ENCODE results near the gene PDE7B. TPM values are rescaled to one million over a fixed set of nuclear protein-coding genes. Genes with fewer than 3 reads are reported as not detected.

The PDE7B gene
- total and polyA plus RNA-seq, 2 experiments from 2014 or later, result 3.1 to 6.8 TPM

GRCh38 chr6:135939208-135939591 lies 87.7 kb downstream of the PDE7B start:
- H3K9me2 ChIP-seq (ENCODE audit: insufficient read depth), result no peaks in the 10 kb centered on the region
- TF ChIP-seq EZH2 (IDR thresholded peaks at IDR 0.05; ENCODE audit: insufficient read depth, poor library complexity, severe bottlenecking) (no peak), EZH2phosphoT487 (IDR thresholded peaks at IDR 0.05; ENCODE audit: insufficient read depth, low read depth) (no peak)
- no peak for DNase-seq
- H3K27me3 ChIP-seq (replicated peaks; ENCODE audit: insufficient read depth), result no peaks in the 10 kb centered on the region
- peaks cover 26% of the 10 kb centered on the region for H3F3A ChIP-seq (ENCODE audit: insufficient read depth)
- H3K4me2 ChIP-seq (ENCODE audit: unreplicated experiment), result no peak overlapping the region
- peaks cover 32% of the 10 kb centered on the region for H3K4me1 ChIP-seq (ENCODE audit: insufficient read depth)
- no peak overlapping the region for H3K9ac ChIP-seq
- WGBS, 2 experiments (ENCODE audit: low coverage in 1 of 2, low lambda C conversion rate in 2 of 2, missing lambda C conversion rate in 2 of 2), result 51 to 54% methylated on average over 7 of the region's 7 CpGs
- H3K79me2 ChIP-seq (ENCODE audit: insufficient read depth), result no peaks in the 10 kb centered on the region; the same call in 1 of the 2 replicates
- no peaks in the 10 kb centered on the region for H4K20me1 ChIP-seq (ENCODE audit: insufficient read depth)
- H3K36me3 ChIP-seq (ENCODE audit: low read depth), result no peaks in the 10 kb centered on the region
- H3K4me3 ChIP-seq, result no peak overlapping the region
- in situ Hi-C loops (cut with MboI), result loop anchor here (25.0 kb wide), 1 partner anchor 402 kb away; no protein-coding TSS in a partner anchor
- no peak overlapping the region for H3K27ac ChIP-seq
- no peak overlapping the region for H2AFZ ChIP-seq
- H3K9me3 ChIP-seq (ENCODE audit: low read depth), result no peaks in the 10 kb centered on the region

DNA sequence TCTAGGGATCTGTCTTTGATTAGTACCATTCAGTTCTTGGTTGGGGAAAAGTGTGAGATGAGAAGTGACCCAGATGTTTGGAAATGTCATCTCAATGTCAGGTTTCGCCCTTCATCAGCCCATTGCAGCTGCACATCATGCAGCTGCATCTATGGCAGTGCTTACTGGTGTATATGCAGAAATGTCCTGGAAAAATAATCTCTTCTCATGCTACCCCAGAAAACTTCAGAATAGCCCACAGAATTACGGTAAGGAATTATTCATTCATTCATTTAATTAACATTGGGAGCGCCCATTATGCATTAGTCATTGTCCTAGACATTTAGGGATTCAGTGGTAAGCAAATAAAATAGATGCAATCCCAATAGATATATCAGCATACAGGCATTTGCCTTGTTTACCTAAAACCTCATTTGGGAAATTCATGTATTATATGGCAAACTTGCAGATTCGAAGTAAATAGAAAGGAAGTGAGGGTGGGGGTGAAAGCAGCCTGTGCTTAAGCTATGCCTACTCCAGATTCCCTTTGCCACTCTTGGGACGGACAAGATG lies 89.2 kb downstream of the PDE7B start:
- in situ Hi-C loops (cut with MboI), result loop anchor here (25.0 kb wide), 1 partner anchor 403 kb away; no protein-coding TSS in a partner anchor
- Histone ChIP-seq H3K36me3 (ENCODE audit: low read depth) (no peaks in the 10 kb centered on the region), H3K79me2 (ENCODE audit: insufficient read depth) (no peaks in the 10 kb centered on the region; the same call in 1 of the 2 replicates), H3K9ac (no peak overlapping the region), H2AFZ (no peak overlapping the region), H3K27ac (no peak overlapping the region), H3F3A (ENCODE audit: insufficient read depth) (peaks cover 19% of the 10 kb centered on the region), H3K9me2 (ENCODE audit: insufficient read depth) (no peaks in the 10 kb centered on the region), H4K20me1 (ENCODE audit: insufficient read depth) (no peaks in the 10 kb centered on the region), H3K4me3 (no peak overlapping the region), H3K9me3 (ENCODE audit: low read depth) (no peaks in the 10 kb centered on the region), H3K4me1 (ENCODE audit: insufficient read depth) (peaks cover 25% of the 10 kb centered on the region), H3K27me3 (replicated peaks; ENCODE audit: insufficient read depth) (no peaks in the 10 kb centered on the region), H3K4me2 (ENCODE audit: unreplicated experiment) (no peak overlapping the region)
- TF ChIP-seq EZH2phosphoT487 (IDR thresholded peaks at IDR 0.05; ENCODE audit: insufficient read depth, low read depth) (no peak), EZH2 (IDR thresholded peaks at IDR 0.05; ENCODE audit: insufficient read depth, poor library complexity, severe bottlenecking) (no peak)
- no peak for DNase-seq
- WGBS, 2 experiments (ENCODE audit: low coverage in 1 of 2, low lambda C conversion rate in 2 of 2, missing lambda C conversion rate in 2 of 2), result 90 to 93% methylated on average over 5 of the region's 5 CpGs

DNA sequence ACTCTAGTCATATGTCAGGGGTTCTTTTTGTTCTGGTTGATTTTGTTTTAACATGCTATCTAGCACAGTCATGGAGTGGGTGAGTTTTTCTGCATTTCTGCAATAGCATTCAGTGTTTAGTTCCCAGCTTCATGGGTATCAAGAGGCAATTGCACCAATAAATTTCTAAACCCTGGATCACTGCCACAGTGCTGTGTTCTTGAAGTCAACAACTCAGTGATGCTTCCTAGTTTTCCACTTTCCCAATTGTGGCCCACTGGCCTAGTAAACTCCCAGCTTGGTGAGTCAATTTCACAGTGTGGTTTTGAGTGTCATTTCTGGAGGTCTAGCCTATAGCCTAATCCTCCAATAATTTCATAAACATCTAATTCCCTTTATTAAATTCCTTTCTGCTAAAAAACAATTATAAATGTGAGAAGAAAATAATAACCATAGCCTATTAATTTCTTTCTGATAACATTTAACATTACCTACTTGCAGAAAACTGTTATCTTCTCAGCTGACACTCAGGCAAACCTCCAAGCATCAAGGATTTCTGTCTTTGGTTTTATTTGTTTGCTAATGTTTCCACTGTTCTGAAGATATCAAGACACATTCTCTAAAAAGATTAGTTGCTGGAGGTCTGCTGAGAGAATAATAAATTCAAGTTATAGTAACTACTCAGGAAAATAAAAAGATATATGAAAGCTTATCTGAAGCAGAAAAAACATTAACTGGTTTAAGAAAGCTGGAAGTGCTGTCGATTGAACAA lies 89.9 kb downstream of the PDE7B start:
- TF ChIP-seq EZH2phosphoT487 (IDR thresholded peaks at IDR 0.05; ENCODE audit: insufficient read depth, low read depth), result no peak
- no peak for TF ChIP-seq EZH2 (IDR thresholded peaks at IDR 0.05; ENCODE audit: insufficient read depth, poor library complexity, severe bottlenecking)
- no peaks in the 10 kb centered on the region for H3K36me3 ChIP-seq (ENCODE audit: low read depth)
- no peaks in the 10 kb centered on the region for H3K9me2 ChIP-seq (ENCODE audit: insufficient read depth)
- no peaks in the 10 kb centered on the region for H3K9me3 ChIP-seq (ENCODE audit: low read depth)
- in situ Hi-C loops (cut with MboI), result loop anchor here (25.0 kb wide), 1 partner anchor 404 kb away; no protein-coding TSS in a partner anchor
- WGBS, 2 experiments (ENCODE audit: low coverage in 1 of 2, low lambda C conversion rate in 2 of 2, missing lambda C conversion rate in 2 of 2), result 96 to 97% methylated on average over 1 of the region's 1 CpG
- H3K4me1 ChIP-seq (ENCODE audit: insufficient read depth), result peaks cover 17% of the 10 kb centered on the region
- no peak overlapping the region for H3K9ac ChIP-seq
- H3K27me3 ChIP-seq (replicated peaks; ENCODE audit: insufficient read depth), result no peaks in the 10 kb centered on the region
- no peak overlapping the region for H3K4me2 ChIP-seq (ENCODE audit: unreplicated experiment)
- no peak overlapping the region for H3K4me3 ChIP-seq
- H2AFZ ChIP-seq, result no peak overlapping the region
- no peak overlapping the region for H3K27ac ChIP-seq
- peaks cover 12% of the 10 kb centered on the region for H3F3A ChIP-seq (ENCODE audit: insufficient read depth)
- H4K20me1 ChIP-seq (ENCODE audit: insufficient read depth), result no peaks in the 10 kb centered on the region
- DNase-seq, result peak; percentile 49
- H3K79me2 ChIP-seq (ENCODE audit: insufficient read depth), result no peaks in the 10 kb centered on the region; the same call in 1 of the 2 replicates

DNA sequence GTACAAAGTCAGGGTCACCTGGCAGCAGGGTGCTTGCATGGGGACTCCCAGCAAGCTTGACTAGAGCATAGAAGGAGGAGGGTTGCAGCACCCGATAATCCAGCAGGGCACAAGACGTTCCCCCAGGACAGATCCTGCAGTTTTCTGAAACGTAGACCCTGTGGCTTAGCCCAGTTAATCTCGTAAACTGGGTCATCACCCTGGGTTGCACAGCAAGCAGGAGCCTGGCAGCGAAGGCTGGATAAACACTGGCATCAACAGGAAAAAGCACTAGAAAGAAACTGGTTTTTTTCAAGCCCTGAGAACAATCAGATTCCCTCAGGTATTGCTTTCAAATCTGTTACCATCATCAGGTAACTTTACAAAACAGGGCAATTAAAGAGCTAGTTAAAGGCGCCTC lies 92.6 kb downstream of the PDE7B start:
- no peak for DNase-seq
- no peak for TF ChIP-seq EZH2phosphoT487 (IDR thresholded peaks at IDR 0.05; ENCODE audit: insufficient read depth, low read depth)
- TF ChIP-seq EZH2 (IDR thresholded peaks at IDR 0.05; ENCODE audit: insufficient read depth, poor library complexity, severe bottlenecking), result no peak
- H3K36me3 ChIP-seq (ENCODE audit: low read depth), result no peaks in the 10 kb centered on the region
- 89 to 92% methylated on average over 6 of the region's 6 CpGs for WGBS, 2 experiments (ENCODE audit: low coverage in 1 of 2, low lambda C conversion rate in 2 of 2, missing lambda C conversion rate in 2 of 2)
- H3K9me2 ChIP-seq (ENCODE audit: insufficient read depth), result no peaks in the 10 kb centered on the region
- in situ Hi-C loops (cut with MboI), result loop anchor here (25.0 kb wide), 1 partner anchor 407 kb away; no protein-coding TSS in a partner anchor
- no peak overlapping the region for H3K9ac ChIP-seq
- H3F3A ChIP-seq (ENCODE audit: insufficient read depth), result peaks cover 4% of the 10 kb centered on the region; the same call in 1 of the 2 replicates
- H3K27ac ChIP-seq, result no peak overlapping the region
- no peaks in the 10 kb centered on the region; the same call in 1 of the 2 replicates for H3K79me2 ChIP-seq (ENCODE audit: insufficient read depth)
- no peak overlapping the region for H3K4me3 ChIP-seq
- no peaks in the 10 kb centered on the region for H3K9me3 ChIP-seq (ENCODE audit: low read depth)
- H3K27me3 ChIP-seq (replicated peaks; ENCODE audit: insufficient read depth), result no peaks in the 10 kb centered on the region
- no peaks in the 10 kb centered on the region for H4K20me1 ChIP-seq (ENCODE audit: insufficient read depth)
- H2AFZ ChIP-seq, result no peak overlapping the region
- peaks cover 5% of the 10 kb centered on the region; the same call in 1 of the 2 replicates for H3K4me1 ChIP-seq (ENCODE audit: insufficient read depth)
- no peak overlapping the region for H3K4me2 ChIP-seq (ENCODE audit: unreplicated experiment)
